Keratinocyte (primary cell): ENCODE measurements around the gene CCDC170. TPM values are rescaled to one million over a fixed set of nuclear protein-coding genes. Genes with fewer than 3 reads are reported as not detected.

Source experiments
- DNase-seq: peaks from one replicate; pipeline ENCODE4 v3.0.0-alpha.2; 2011; ENCODE audit warnings: low read depth, missing footprints, low spot score
- FAIRE-seq: peaks from 2 replicates; lab custom pipeline; 2011; peaks lifted over from hg19 to GRCh38; lab: Jason Lieb, UNC
- H2AFZ ChIP-seq: 2 replicates; pipeline ENCODE4 v1.6.0; 2012; ENCODE audit warnings: low read length, control low read depth, inconsistent platforms; ENCODE audit not compliant: control insufficient read depth
- H3K27ac ChIP-seq: 2 replicates; pipeline ENCODE4 v1.5.1; 2011; ENCODE audit warnings: low read length; ENCODE audit not compliant: control insufficient read depth, insufficient read depth
- H3K27me3 ChIP-seq: 3 replicates; pipeline ENCODE4 v1.6.0; 2011; ENCODE audit warnings: low read length; ENCODE audit not compliant: control insufficient read depth, insufficient read depth; ENCODE audit errors: extremely low read depth
- H3K36me3 ChIP-seq, 2 experiments: 2 replicates in 1 of 2; 3 replicates in 1 of 2; pipeline ENCODE4 v1.5.1; 2011; ENCODE audit warnings: low read length in 2 of 2, mild to moderate bottlenecking in 1 of 2; ENCODE audit not compliant: control insufficient read depth in 2 of 2, insufficient read depth in 2 of 2; ENCODE audit errors: extremely low read depth in 1 of 2
- H3K4me1 ChIP-seq: 3 replicates; pipeline ENCODE4 v1.5.1; 2011; ENCODE audit warnings: low read length; ENCODE audit not compliant: control insufficient read depth, insufficient read depth; ENCODE audit errors: extremely low read depth
- H3K4me2 ChIP-seq: 3 replicates; pipeline ENCODE4 v1.6.0; 2011; ENCODE audit warnings: low read depth, low read length; ENCODE audit not compliant: control insufficient read depth, insufficient read depth; ENCODE audit errors: extremely low read depth
- H3K4me3 ChIP-seq, 3 experiments: fragments of 200-600 bp in 1 of 3; sonication (generic) in 1 of 3; 2 replicates in 2 of 3; 3 replicates in 1 of 3; pipeline ENCODE4 v1.5.1; 2011 to 2016; ENCODE audit warnings: low read length in 3 of 3, mild to moderate bottlenecking in 3 of 3, control low read depth in 2 of 3, inconsistent platforms in 1 of 3, low read depth in 1 of 3, mixed read lengths in 1 of 3, mixed run types in 1 of 3, moderate library complexity in 1 of 3; ENCODE audit not compliant: control insufficient read depth in 2 of 3, insufficient read depth in 2 of 3; ENCODE audit errors: extremely low read depth in 1 of 3
- H3K79me2 ChIP-seq: 2 replicates; pipeline ENCODE4 v1.6.0; 2012; ENCODE audit warnings: low read length; ENCODE audit not compliant: control insufficient read depth, insufficient read depth
- H3K9ac ChIP-seq: 3 replicates; pipeline ENCODE4 v1.6.0; 2011; ENCODE audit warnings: low read length; ENCODE audit not compliant: control insufficient read depth, insufficient read depth; ENCODE audit errors: extremely low read depth
- H3K9me1 ChIP-seq: 3 replicates; pipeline ENCODE4 v1.6.0; 2011; ENCODE audit warnings: low read length; ENCODE audit not compliant: control insufficient read depth, insufficient read depth; ENCODE audit errors: extremely low read depth
- H3K9me3 ChIP-seq: 2 replicates; pipeline ENCODE4 v1.5.1; 2012; ENCODE audit warnings: low read depth, low read length; ENCODE audit not compliant: control insufficient read depth
- H4K20me1 ChIP-seq: 3 replicates; pipeline ENCODE4 v1.6.0; 2011; ENCODE audit warnings: low read length; ENCODE audit not compliant: control insufficient read depth, insufficient read depth; ENCODE audit errors: extremely low read depth
- EZH2 ChIP-seq: IDR thresholded peaks from one replicate; pipeline ENCODE4 v1.6.1; 2012; ENCODE audit warnings: inconsistent platforms, mild to moderate bottlenecking, low read length, moderate library complexity
- dilution Hi-C: fragments of 300-500 bp; cut with MboI; formaldehyde crosslinking; loops from one replicate; pipeline ENCODE4 v1.7.0; 2020; ENCODE audit warnings: low sequenced_read_pairs; ENCODE audit not compliant: extremely low pct_ligation_motif_present
- polyA plus RNA-seq, 5 experiments: library from polyadenylated mRNA; depleted of rRNA in 3 of 5; stranded (reverse) in 3 of 5; stranded (forward) in 1 of 5; unstranded in 1 of 5; fragments of >200 nt; gene quantifications; 1 replicate in 1 of 5; 2 replicates in 3 of 5; 3 replicates in 1 of 5; pipeline versions ENCODE4 v1.2.1 to v1.2.3, GENCODE V29; 2011 to 2012; ENCODE audit warnings: missing spikeins in 2 of 5, low read depth in 1 of 5, low replicate concordance in 1 of 5
- TF ChIP-seq, protein P1 (sequence below), 3 experiments: IDR thresholded peaks in 1 of 3; conservative IDR thresholded peaks in 1 of 3; optimal IDR thresholded peaks in 1 of 3; 2 replicates in 2 of 3; 3 replicates in 1 of 3; pipeline versions ENCODE3 to v1.5.1; 2011; ENCODE audit warnings: low read length in 3 of 3, mild to moderate bottlenecking in 3 of 3, moderate library complexity in 2 of 3, control low read depth in 1 of 3, inconsistent platforms in 1 of 3; ENCODE audit not compliant: insufficient read depth in 2 of 3; ENCODE audit errors: extremely low read depth in 1 of 3

Gene CCDC170
- polyA plus RNA-seq, 1 donor (not counting 4 experiments of a cell fraction or from before 2014, with no cell fraction given): 0.10 TPM

DNA sequence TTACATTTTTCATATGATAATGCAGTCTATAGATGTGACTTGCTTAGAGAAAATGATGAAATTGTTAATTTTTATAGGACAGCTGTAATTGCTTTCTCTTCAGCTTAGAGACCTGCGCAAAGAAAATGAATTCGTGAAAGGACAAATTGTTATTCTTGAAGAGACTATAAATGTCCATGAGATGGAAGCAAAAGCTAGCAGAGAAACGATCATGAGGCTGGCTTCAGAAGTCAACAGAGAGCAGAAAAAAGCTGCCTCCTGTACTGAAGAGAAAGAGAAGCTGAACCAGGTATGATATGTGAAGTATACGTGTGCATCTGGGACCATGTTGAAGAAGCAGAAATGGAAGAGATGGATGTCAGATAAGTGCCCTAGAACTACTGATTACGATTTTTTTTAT lies 54.4 kb downstream of the CCDC170 start:
- Histone ChIP-seq H3K4me3 (no peak overlapping the region), H3K9ac (no peak overlapping the region), H3K27ac (no peak overlapping the region), H3K4me1 (no peaks in the 10 kb centered on the region), H3K36me3 (no peaks in the 10 kb centered on the region), H4K20me1 (no peaks in the 10 kb centered on the region), H2AFZ (no peak overlapping the region), H3K4me2 (no peak overlapping the region), H3K9me3 (no peaks in the 10 kb centered on the region), H3K9me1 (no peaks in the 10 kb centered on the region), H3K79me2 (no peaks in the 10 kb centered on the region), H3K27me3 (no peaks in the 10 kb centered on the region)
- FAIRE-seq (no peak), DNase-seq (no peak)
- TF ChIP-seq EZH2: no peak
- TF ChIP-seq, protein P1, sequence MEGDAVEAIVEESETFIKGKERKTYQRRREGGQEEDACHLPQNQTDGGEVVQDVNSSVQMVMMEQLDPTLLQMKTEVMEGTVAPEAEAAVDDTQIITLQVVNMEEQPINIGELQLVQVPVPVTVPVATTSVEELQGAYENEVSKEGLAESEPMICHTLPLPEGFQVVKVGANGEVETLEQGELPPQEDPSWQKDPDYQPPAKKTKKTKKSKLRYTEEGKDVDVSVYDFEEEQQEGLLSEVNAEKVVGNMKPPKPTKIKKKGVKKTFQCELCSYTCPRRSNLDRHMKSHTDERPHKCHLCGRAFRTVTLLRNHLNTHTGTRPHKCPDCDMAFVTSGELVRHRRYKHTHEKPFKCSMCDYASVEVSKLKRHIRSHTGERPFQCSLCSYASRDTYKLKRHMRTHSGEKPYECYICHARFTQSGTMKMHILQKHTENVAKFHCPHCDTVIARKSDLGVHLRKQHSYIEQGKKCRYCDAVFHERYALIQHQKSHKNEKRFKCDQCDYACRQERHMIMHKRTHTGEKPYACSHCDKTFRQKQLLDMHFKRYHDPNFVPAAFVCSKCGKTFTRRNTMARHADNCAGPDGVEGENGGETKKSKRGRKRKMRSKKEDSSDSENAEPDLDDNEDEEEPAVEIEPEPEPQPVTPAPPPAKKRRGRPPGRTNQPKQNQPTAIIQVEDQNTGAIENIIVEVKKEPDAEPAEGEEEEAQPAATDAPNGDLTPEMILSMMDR (optimal IDR thresholded peaks at IDR 0.05 in 1 of 3, IDR thresholded peaks at IDR 0.05 in 1 of 3, conservative IDR thresholded peaks at IDR 0.05 in 1 of 3; ENCODE audit: extremely low read depth in 1 of 3, insufficient read depth in 2 of 3, low read length in 3 of 3): no peak
- dilution Hi-C loops: no loop called here

DNA sequence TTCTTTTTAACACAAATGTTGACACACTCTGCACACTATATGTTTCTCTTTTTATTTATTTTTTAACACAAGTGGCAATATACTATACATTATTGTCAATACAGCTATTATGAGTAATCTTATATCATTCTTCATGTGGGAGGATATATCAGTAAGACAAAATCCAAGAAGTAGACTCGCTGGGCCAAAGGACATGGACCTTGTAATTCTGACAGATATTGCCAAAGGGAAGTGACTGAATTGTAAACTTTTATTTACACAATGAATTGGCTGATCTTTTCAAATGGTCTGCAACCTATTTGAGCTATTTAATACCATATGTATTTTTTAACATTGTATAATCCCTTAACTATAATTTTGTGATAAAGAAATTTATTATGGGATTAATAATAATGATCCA lies 56.0 kb downstream of the CCDC170 start:
- Histone ChIP-seq H3K9ac (no peak overlapping the region), H3K79me2 (no peaks in the 10 kb centered on the region), H3K36me3 (no peaks in the 10 kb centered on the region), H3K9me1 (no peaks in the 10 kb centered on the region), H2AFZ (no peak overlapping the region), H3K27me3 (no peaks in the 10 kb centered on the region), H3K9me3 (no peaks in the 10 kb centered on the region), H3K4me3 (no peak overlapping the region), H4K20me1 (no peaks in the 10 kb centered on the region), H3K4me2 (no peak overlapping the region), H3K4me1 (no peaks in the 10 kb centered on the region), H3K27ac (no peak overlapping the region)
- DNase-seq (no peak), FAIRE-seq (no peak)
- dilution Hi-C loops: no loop called here
- TF ChIP-seq, protein P1 (optimal IDR thresholded peaks at IDR 0.05 in 1 of 3, IDR thresholded peaks at IDR 0.05 in 1 of 3, conservative IDR thresholded peaks at IDR 0.05 in 1 of 3; ENCODE audit: extremely low read depth in 1 of 3, insufficient read depth in 2 of 3, low read length in 3 of 3): no peak
- no peak for TF ChIP-seq EZH2
